ENCODE data around the gene AHCYL1. TPM values are rescaled to one million over a fixed set of nuclear protein-coding genes. Genes with fewer than 3 reads are reported as not detected.
A peak's percentile ranks its signal among the peaks of the same experiment; 100 is the strongest.

AHCYL1 gene
- polyA plus RNA-seq, 6 donors from 2014 or later = 46.9 to 62.0 (median 57.5) TPM

GRCh38 chr1:109959632-109959973 is 25.0 kb upstream of the AHCYL1 start:
- ATAC-seq (ENCODE audit: low read depth in 2 of 2) (no peak), DNase-seq (no peak)

GRCh38 chr1:109959974-109960744 is 24.4 kb upstream of the AHCYL1 start:
- no peak for DNase-seq
- Mint-ChIP-seq H3K27me3 (peaks cover 34 to 42% (median 40%) of the 10 kb centered on the region in 3 donors), H3K9me3 (peaks cover 0 to 3% (median 0%) of the 10 kb centered on the region in 7 donors), H3K36me3 (no peaks in the 10 kb centered on the region), H3K4me1 (no peaks in the 10 kb centered on the region), H3K4me3 (no peak overlapping the region), H3K27ac (no peak overlapping the region)
- ATAC-seq (ENCODE audit: low read depth in 2 of 2) = no peak

More at GRCh38 chr1:109959632-109959973, 25.0 kb upstream of the AHCYL1 start:
- H3K4me1 Mint-ChIP-seq = no peaks in the 10 kb centered on the region
- peaks cover 0 to 3% (median 0%) of the 10 kb centered on the region in 7 donors for H3K9me3 Mint-ChIP-seq
- H3K4me3 Mint-ChIP-seq = no peak overlapping the region
- H3K27me3 Mint-ChIP-seq = peaks cover 33 to 42% (median 36%) of the 10 kb centered on the region in 3 donors
- no peaks in the 10 kb centered on the region for H3K36me3 Mint-ChIP-seq
- no peak overlapping the region for H3K27ac Mint-ChIP-seq

- DNase-seq (no peak), ATAC-seq (ENCODE audit: low read depth in 2 of 2) (no peak)
- H3K4me3 Mint-ChIP-seq = no peak overlapping the region
- H3K4me1 Mint-ChIP-seq = no peaks in the 10 kb centered on the region
- no peak overlapping the region for H3K27ac Mint-ChIP-seq
- peaks cover 0 to 6% (median 3%) of the 10 kb centered on the region in 7 donors for H3K9me3 Mint-ChIP-seq
- H3K36me3 Mint-ChIP-seq = no peaks in the 10 kb centered on the region
- peaks cover 37 to 43% (median 42%) of the 10 kb centered on the region in 3 donors for H3K27me3 Mint-ChIP-seq
Observed at GRCh38 chr1:109960745-109961094, 23.8 kb upstream of the AHCYL1 start.

GRCh38 chr1:109963864-109964263 is 20.7 kb upstream of the AHCYL1 start:
- peaks cover 0 to 6% (median 3%) of the 10 kb centered on the region in 7 donors for H3K9me3 Mint-ChIP-seq
- H3K4me3 Mint-ChIP-seq = peak overlapping the region in 1 of 8 donors; percentile 31
- DNase-seq (no peak), ATAC-seq (ENCODE audit: low read depth in 2 of 2) (no peak)
- H3K4me1 Mint-ChIP-seq = no peaks in the 10 kb centered on the region
- peak overlapping the region in 1 of 6 donors; percentile 79 for H3K27ac Mint-ChIP-seq
- no peaks in the 10 kb centered on the region for H3K36me3 Mint-ChIP-seq
- peaks cover 24 to 37% (median 28%) of the 10 kb centered on the region in 3 donors for H3K27me3 Mint-ChIP-seq

- DNase-seq (no peak), ATAC-seq (ENCODE audit: low read depth in 2 of 2) (peak; percentile 82 to 85)
- Mint-ChIP-seq H3K4me3 (no peak overlapping the region), H3K9me3 (peaks cover 0 to 10% (median 6%) of the 10 kb centered on the region in 7 donors), H3K36me3 (no peaks in the 10 kb centered on the region), H3K4me1 (no peaks in the 10 kb centered on the region), H3K27me3 (peaks cover 0 to 7% (median 6%) of the 10 kb centered on the region in 3 donors), H3K27ac (no peak overlapping the region)
Observed at GRCh38 chr1:109969146-109969829, 15.3 kb upstream of the AHCYL1 start.

- no peak for ATAC-seq (ENCODE audit: low read depth in 2 of 2)
- H3K9me3 Mint-ChIP-seq = peaks cover 0 to 10% (median 6%) of the 10 kb centered on the region in 7 donors
- H3K27me3 Mint-ChIP-seq = peaks cover 0 to 8% (median 6%) of the 10 kb centered on the region in 3 donors
Observed at GRCh38 chr1:109969907-109970306, 14.7 kb upstream of the AHCYL1 start.

GRCh38 chr1:109971559-109971958 is 13.0 kb upstream of the AHCYL1 start:
- DNase-seq = no peak
- Mint-ChIP-seq H3K4me3 (no peak overlapping the region), H3K36me3 (no peaks in the 10 kb centered on the region), H3K4me1 (no peaks in the 10 kb centered on the region), H3K9me3 (peaks cover 0 to 6% (median 0%) of the 10 kb centered on the region in 7 donors), H3K27me3 (peaks cover 4 to 7% (median 7%) of the 10 kb centered on the region in 3 donors), H3K27ac (no peak overlapping the region)
- no peak for ATAC-seq (ENCODE audit: low read depth in 2 of 2)

More at GRCh38 chr1:109969907-109970306, 14.7 kb upstream of the AHCYL1 start:
- no peak for DNase-seq
- no peaks in the 10 kb centered on the region for H3K4me1 Mint-ChIP-seq
- H3K27ac Mint-ChIP-seq = no peak overlapping the region
- no peaks in the 10 kb centered on the region for H3K36me3 Mint-ChIP-seq
- H3K4me3 Mint-ChIP-seq = no peak overlapping the region

- Mint-ChIP-seq H3K36me3 (no peaks in the 10 kb centered on the region), H3K9me3 (peaks cover 0 to 6% (median 0%) of the 10 kb centered on the region in 7 donors)
- ATAC-seq (ENCODE audit: low read depth in 2 of 2) = no peak
Observed at GRCh38 chr1:109974191-109974590, 10.4 kb upstream of the AHCYL1 start.

GRCh38 chr1:109975718-109976117 is 8.8 kb upstream of the AHCYL1 start:
- no peak overlapping the region for H3K4me3 Mint-ChIP-seq
- no peak for DNase-seq
- ATAC-seq (ENCODE audit: low read depth in 2 of 2) = no peak
- peaks cover 15 to 35% (median 32%) of the 10 kb centered on the region in 3 donors for H3K27me3 Mint-ChIP-seq
- no peaks in the 10 kb centered on the region for H3K36me3 Mint-ChIP-seq
- no peaks in the 10 kb centered on the region for H3K4me1 Mint-ChIP-seq
- no peak overlapping the region for H3K27ac Mint-ChIP-seq
- H3K9me3 Mint-ChIP-seq = no peaks in the 10 kb centered on the region

More at GRCh38 chr1:109974191-109974590, 10.4 kb upstream of the AHCYL1 start:
- Mint-ChIP-seq H3K27me3 (peaks cover 8 to 26% (median 24%) of the 10 kb centered on the region in 3 donors), H3K4me3 (no peak overlapping the region), H3K27ac (no peak overlapping the region), H3K4me1 (no peaks in the 10 kb centered on the region)
- DNase-seq = no peak

- no peak overlapping the region for H3K4me3 Mint-ChIP-seq
- peaks cover 15 to 35% (median 32%) of the 10 kb centered on the region in 3 donors for H3K27me3 Mint-ChIP-seq
- H3K9me3 Mint-ChIP-seq = no peaks in the 10 kb centered on the region
- ATAC-seq (ENCODE audit: low read depth in 2 of 2) (no peak), DNase-seq (no peak)
- no peak overlapping the region for H3K27ac Mint-ChIP-seq
- no peaks in the 10 kb centered on the region for H3K4me1 Mint-ChIP-seq
- H3K36me3 Mint-ChIP-seq = no peaks in the 10 kb centered on the region
Observed at GRCh38 chr1:109976762-109977161, 7.8 kb upstream of the AHCYL1 start.

- Mint-ChIP-seq H3K27me3 (peaks cover 15 to 35% (median 32%) of the 10 kb centered on the region in 3 donors), H3K27ac (no peak overlapping the region), H3K4me3 (no peak overlapping the region), H3K36me3 (no peaks in the 10 kb centered on the region), H3K9me3 (no peaks in the 10 kb centered on the region), H3K4me1 (no peaks in the 10 kb centered on the region)
- DNase-seq (no peak), ATAC-seq (ENCODE audit: low read depth in 2 of 2) (no peak)
Observed at GRCh38 chr1:109977225-109977624, 7.3 kb upstream of the AHCYL1 start.

GRCh38 chr1:109977657-109978378 is 6.7 kb upstream of the AHCYL1 start:
- Mint-ChIP-seq H3K27me3 (peaks cover 15 to 35% (median 32%) of the 10 kb centered on the region in 3 donors), H3K9me3 (no peaks in the 10 kb centered on the region), H3K27ac (no peak overlapping the region), H3K4me3 (peak overlapping the region in 1 of 8 donors; percentile 52), H3K4me1 (no peaks in the 10 kb centered on the region), H3K36me3 (no peaks in the 10 kb centered on the region)
- DNase-seq = no peak
- no peak for ATAC-seq (ENCODE audit: low read depth in 2 of 2)

- H3K4me3 Mint-ChIP-seq = no peak overlapping the region
- no peaks in the 10 kb centered on the region for H3K36me3 Mint-ChIP-seq
- no peaks in the 10 kb centered on the region for H3K4me1 Mint-ChIP-seq
- no peaks in the 10 kb centered on the region for H3K9me3 Mint-ChIP-seq
- H3K27me3 Mint-ChIP-seq = peaks cover 14 to 35% (median 32%) of the 10 kb centered on the region in 3 donors
- ATAC-seq (ENCODE audit: low read depth in 2 of 2) (no peak), DNase-seq (no peak)
- no peak overlapping the region for H3K27ac Mint-ChIP-seq
Observed at GRCh38 chr1:109978761-109979488, 5.6 kb upstream of the AHCYL1 start.
